HepG2 (cell line): Measurements from ENCODE around the gene CMTM1. TPM values are rescaled to one million over a fixed set of nuclear protein-coding genes. Genes with fewer than 3 reads are reported as not detected.

ENCODE experiments used
- ATAC-seq: fragments of 200-7000 bp; cut with Tn5 transposase; 3 replicates; pipeline ENCODE4 v1.9.1; 2020; ENCODE audit warnings: mild to moderate bottlenecking, moderate library complexity
- BruUV-seq: library from RNA; stranded (reverse); fragments of 400-500 nt; replicated peaks from 2 replicates; lab custom pipeline; 2021; lab: Mats Ljungman, UMichigan
- CTCF ChIA-PET: fragments of 300-600 bp; formaldehyde crosslinking; extraction: SDS; loops from one replicate; lab custom pipeline; 2021; ENCODE audit warnings: low total read pairs, inconsistent platforms, low intra/inter-chr PET ratio; lab: Yijun Ruan, JAX
- POLR2A ChIA-PET: fragments of 350-600 bp; sonication (Branson Sonifier 250); formaldehyde crosslinking; loops from one replicate; lab custom pipeline; 2020; ENCODE audit warnings: antibody characterized with exemption, inconsistent platforms; lab: Yijun Ruan, JAX
- DNase-seq: peaks from one replicate; pipeline ENCODE4 v3.0.0-alpha.2; 2015; ENCODE audit warnings: low spot score
- FAIRE-seq: peaks from 3 replicates; lab custom pipeline; 2011; peaks lifted over from hg19 to GRCh38; lab: Jason Lieb, UNC
- H2AFZ ChIP-seq: one replicate; pipeline ENCODE4 v1.6.1; 2011; ENCODE audit warnings: low read length, inconsistent platforms
- H3K27ac ChIP-seq: fragments of 300-600 bp; 3 replicates; pipeline ENCODE4 v1.8.0; 2011; ENCODE audit warnings: mixed run types, mild to moderate bottlenecking, mixed read lengths, low read length, inconsistent platforms; ENCODE audit not compliant: insufficient read depth; ENCODE audit errors: extremely low read length
- H3K27me3 ChIP-seq, 2 experiments: fragments of 200-600 bp in 1 of 2; 2 replicates in 1 of 2; 3 replicates in 1 of 2; pipeline versions ENCODE4 v1.6.0 to v1.8.0; 2011; ENCODE audit warnings: low read length in 2 of 2, mild to moderate bottlenecking in 2 of 2, moderate library complexity in 2 of 2, inconsistent platforms in 1 of 2; ENCODE audit not compliant: insufficient read depth in 2 of 2, control insufficient read depth in 1 of 2
- H3K36me3 ChIP-seq, 2 experiments: fragments of 200-600 bp in 1 of 2; replicated peaks in 1 of 2; 2 replicates in 1 of 2; 3 replicates in 1 of 2; pipeline versions ENCODE4 v1.5.1 to v1.8.0; 2011; ENCODE audit warnings: low read length in 2 of 2, inconsistent platforms in 1 of 2; ENCODE audit not compliant: insufficient read depth in 2 of 2, control insufficient read depth in 1 of 2
- H3K4me1 ChIP-seq: 2 replicates; pipeline ENCODE4 v1.5.1; 2012; ENCODE audit warnings: low read length, inconsistent platforms; ENCODE audit not compliant: insufficient read depth
- H3K4me2 ChIP-seq: 2 replicates; pipeline ENCODE4 v1.6.0; 2011; ENCODE audit warnings: low read depth, low read length, inconsistent platforms
- H3K4me3 ChIP-seq, 3 experiments: fragments of 200-600 bp in 1 of 3; sonication (generic), shearing (Covaris generic) in 1 of 3; replicated peaks in 1 of 3; 2 replicates each; pipeline ENCODE4 v1.5.1; 2011 to 2016; ENCODE audit warnings: low read length in 3 of 3, inconsistent platforms in 2 of 3, low read depth in 2 of 3, mild to moderate bottlenecking in 2 of 3, control low read depth in 1 of 3, mixed read lengths in 1 of 3; ENCODE audit not compliant: insufficient read depth in 1 of 3
- H3K79me2 ChIP-seq: one replicate; pipeline ENCODE4 v1.6.1; 2011; ENCODE audit warnings: low read length, inconsistent platforms; ENCODE audit not compliant: insufficient read depth
- H3K9ac ChIP-seq: 2 replicates; pipeline ENCODE4 v1.6.0; 2011; ENCODE audit warnings: mild to moderate bottlenecking, low read depth, low read length, inconsistent platforms; ENCODE audit not compliant: insufficient read depth
- H3K9me3 ChIP-seq: 2 replicates; pipeline ENCODE4 v1.5.1; 2012; ENCODE audit warnings: mild to moderate bottlenecking, low read length
- H4K20me1 ChIP-seq: 2 replicates; pipeline ENCODE4 v1.6.0; 2011; ENCODE audit warnings: inconsistent platforms, mild to moderate bottlenecking, low read length, moderate library complexity; ENCODE audit not compliant: insufficient read depth
- CCAR2 ChIP-seq: fragments of 200-400 bp; formaldehyde crosslinking; optimal IDR thresholded peaks from 2 replicates; pipeline ENCODE3; 2018; ENCODE audit warnings: low read depth, mild to moderate bottlenecking, low read length, moderate library complexity
- CHD4 ChIP-seq: fragments of 200-600 bp; sonication (generic); IDR thresholded peaks from 2 replicates; pipeline ENCODE4 v1.7.0; 2017; ENCODE audit warnings: mild to moderate bottlenecking, low read length, borderline replicate concordance
- CREM ChIP-seq, 2 experiments: sonication (generic) in 1 of 2; formaldehyde crosslinking in 1 of 2; IDR thresholded peaks; 2 replicates each; pipeline versions ENCODE4 v1.4.0 to v1.6.1; 2016 to 2020; ENCODE audit warnings: antibody characterized with exemption in 1 of 2, mild to moderate bottlenecking in 1 of 2, missing genetic modification reagents in 1 of 2
- MTA1 ChIP-seq: sonication (generic); formaldehyde crosslinking; IDR thresholded peaks from 2 replicates; pipeline ENCODE4 v1.4.0; 2020; ENCODE audit warnings: missing genetic modification reagents, mild to moderate bottlenecking, borderline replicate concordance
- NR2C2 ChIP-seq: sonication (generic); formaldehyde crosslinking; IDR thresholded peaks from 2 replicates; pipeline ENCODE4 v1.4.0; 2020; ENCODE audit warnings: missing genetic modification reagents, mild to moderate bottlenecking, moderate library complexity, borderline replicate concordance
- REPIN1 ChIP-seq: sonication (generic); formaldehyde crosslinking; IDR thresholded peaks from 2 replicates; pipeline ENCODE4 v1.8.0; 2022; ENCODE audit warnings: missing genetic modification reagents, low read depth, mild to moderate bottlenecking, borderline replicate concordance
- ZBTB49 ChIP-seq: sonication (generic); formaldehyde crosslinking; IDR thresholded peaks from 2 replicates; pipeline ENCODE4 v1.4.0; 2020; ENCODE audit warnings: missing genetic modification reagents, borderline replicate concordance
- ZNF10 ChIP-seq: sonication (generic); formaldehyde crosslinking; IDR thresholded peaks from 2 replicates; pipeline ENCODE4 v1.4.0; 2020; ENCODE audit warnings: mild to moderate bottlenecking, low read depth, missing genetic modification reagents, borderline replicate concordance
- ZNF674 ChIP-seq: sonication (generic); formaldehyde crosslinking; IDR thresholded peaks from 2 replicates; pipeline ENCODE4 v1.5.0; 2020; ENCODE audit warnings: low read depth, mild to moderate bottlenecking, missing genetic modification reagents
- ZNF768 ChIP-seq: sonication (generic); formaldehyde crosslinking; IDR thresholded peaks from 2 replicates; pipeline ENCODE4 v1.4.0; 2020; ENCODE audit warnings: missing genetic modification reagents
- ZNF776 ChIP-seq: sonication (generic); formaldehyde crosslinking; IDR thresholded peaks from 2 replicates; pipeline ENCODE4 v1.4.0; 2020; ENCODE audit warnings: mild to moderate bottlenecking, missing genetic modification reagents
- ZSCAN21 ChIP-seq: sonication (generic); formaldehyde crosslinking; IDR thresholded peaks from 2 replicates; pipeline ENCODE4 v1.8.0; 2022; ENCODE audit warnings: mild to moderate bottlenecking, missing genetic modification reagents, moderate library complexity, borderline replicate concordance
- WGBS: methylation state at CpG from one replicate; pipeline ENCODE4 v1.1.6; 2017; ENCODE audit warnings: low lambda C conversion rate; 5-methylcytosine and 5-hydroxymethylcytosine counted together
- in situ Hi-C: cut with HindIII; loops from 2 replicates; pipeline ENCODE4 v1.10.0; 2017; ENCODE audit warnings: low pct_unique_long_range_greater_than_20kb; ENCODE audit not compliant: extremely low pct_ligation_motif_present
- intact Hi-C: fragments of 100-400 bp; cut with micrococcal nuclease; formaldehyde crosslinking; loops from one replicate; pipeline ENCODE4 v1.10.0; 2022; ENCODE audit not compliant: unreplicated experiment
- polyA plus RNA-seq, 8 experiments: library from polyadenylated mRNA; depleted of rRNA in 3 of 8; stranded (reverse) in 7 of 8; unstranded in 1 of 8; fragments of >200 nt; fragmentation: Illumina TruSeq in 4 of 8; extraction: Trizol in 4 of 8; gene quantifications; 2 replicates each; pipeline versions ENCODE4 v1.2.1 to v1.2.3, GENCODE V29; 2011 to 2016; ENCODE audit warnings: low read depth in 4 of 8, missing spikeins in 1 of 8, mixed read lengths in 1 of 8; ENCODE audit not compliant: insufficient read depth in 1 of 8
- total RNA-seq, 5 experiments: library from RNA; depleted of rRNA; stranded (reverse); fragments of >200 nt; fragmentation: Illumina TruSeq; extraction: Trizol; gene quantifications; 2 replicates each; pipeline ENCODE4 v1.2.3, GENCODE V29; 2016; ENCODE audit warnings: low read depth in 1 of 5
- TF ChIP-seq, protein P1 (sequence below): sonication (generic); formaldehyde crosslinking; IDR thresholded peaks from 2 replicates; pipeline ENCODE4 v1.4.0; 2020; ENCODE audit warnings: missing genetic modification reagents
- TF ChIP-seq, protein P2 (sequence below): sonication (generic); formaldehyde crosslinking; IDR thresholded peaks from 2 replicates; pipeline ENCODE4 v1.4.0; 2020; ENCODE audit warnings: missing genetic modification reagents, borderline replicate concordance
- TF ChIP-seq, protein P3 (sequence below): sonication (generic); formaldehyde crosslinking; IDR thresholded peaks from 2 replicates; pipeline ENCODE4 v1.9.0; 2021; ENCODE audit warnings: missing genetic modification reagents, borderline replicate concordance

The CMTM1 gene
- total and polyA plus RNA-seq, 2 of the 13 experiments (the other 11 are each of a cell fraction or from before 2014, with no cell fraction given) = 1.7 to 2.9 TPM

DNA sequence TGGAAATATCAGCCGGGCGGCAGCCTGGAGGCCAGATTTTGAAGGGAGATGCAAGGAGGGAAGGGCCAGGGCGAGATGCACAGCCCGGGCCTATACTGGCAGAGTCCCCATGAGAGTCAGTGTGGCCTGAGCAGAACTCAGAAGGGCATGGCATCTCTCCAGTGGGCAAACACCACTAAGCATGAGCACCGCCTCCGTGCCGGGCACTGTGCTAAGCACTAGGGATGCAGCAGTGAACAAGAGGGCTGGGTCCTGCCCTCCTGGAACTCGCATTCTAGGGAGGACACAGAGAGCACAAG lies 49.8 kb upstream of the CMTM1 start:
- ChIA-PET POLR2A (interaction anchor here (1.7 kb wide), 1 partner anchor 88 kb away, joined by 9 read pairs; the partner anchor contains the start of gene CMTM3), CTCF (no interaction called here)
- H3K9ac ChIP-seq = peak overlapping the region; percentile 43
- FAIRE-seq = no peak
- ATAC-seq = peak; percentile 57
- peak overlapping the region; percentile 99 for H3K27ac ChIP-seq
- H3K27me3 ChIP-seq = no peaks in the 10 kb centered on the region
- peaks cover 2 to 6% of the 10 kb centered on the region in 2 experiments; a peak in 3 of 5 replicates for H3K36me3 ChIP-seq
- DNase-seq = no peak
- no peak overlapping the region for H2AFZ ChIP-seq
- H3K9me3 ChIP-seq = no peaks in the 10 kb centered on the region
- H4K20me1 ChIP-seq = no peaks in the 10 kb centered on the region
- intact Hi-C loops (loop anchor here (2.0 kb wide), 2 partner anchors 34 to 88 kb away; partner anchors contain the start of gene CMTM3), in situ Hi-C loops (no loop called here)
- WGBS = 51% methylated on average over 8 of the region's 8 CpGs
- peak overlapping the region; percentile 30 for H3K4me2 ChIP-seq
- peak overlapping the region in 1 of 3 experiments; percentile 67; a peak in 1 of 6 replicates for H3K4me3 ChIP-seq
- H3K79me2 ChIP-seq = no peaks in the 10 kb centered on the region
- peaks cover 66% of the 10 kb centered on the region for H3K4me1 ChIP-seq
- TSS peak; percentile 49 for BruUV-seq
- TF ChIP-seq CHD4 = peak; percentile 63; the same call in 1 of the 2 replicates
- TF ChIP-seq, protein P1, sequence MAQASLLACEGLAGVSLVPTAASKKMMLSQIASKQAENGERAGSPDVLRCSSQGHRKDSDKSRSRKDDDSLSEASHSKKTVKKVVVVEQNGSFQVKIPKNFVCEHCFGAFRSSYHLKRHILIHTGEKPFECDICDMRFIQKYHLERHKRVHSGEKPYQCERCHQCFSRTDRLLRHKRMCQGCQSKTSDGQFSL (CRISPR knock-in tag) = no peak
- TF ChIP-seq ZNF768 (CRISPR knock-in tag) = peak; percentile 70
- TF ChIP-seq REPIN1 (CRISPR knock-in tag) = no peak
- TF ChIP-seq CREM (IDR thresholded peaks at IDR 0.05) = no peak
- no peak for TF ChIP-seq CREM (CRISPR knock-in tag; IDR thresholded peaks at IDR 0.05)
- TF ChIP-seq CCAR2 = no peak
- no peak for TF ChIP-seq ZNF10 (CRISPR knock-in tag)
- TF ChIP-seq, protein P2, sequence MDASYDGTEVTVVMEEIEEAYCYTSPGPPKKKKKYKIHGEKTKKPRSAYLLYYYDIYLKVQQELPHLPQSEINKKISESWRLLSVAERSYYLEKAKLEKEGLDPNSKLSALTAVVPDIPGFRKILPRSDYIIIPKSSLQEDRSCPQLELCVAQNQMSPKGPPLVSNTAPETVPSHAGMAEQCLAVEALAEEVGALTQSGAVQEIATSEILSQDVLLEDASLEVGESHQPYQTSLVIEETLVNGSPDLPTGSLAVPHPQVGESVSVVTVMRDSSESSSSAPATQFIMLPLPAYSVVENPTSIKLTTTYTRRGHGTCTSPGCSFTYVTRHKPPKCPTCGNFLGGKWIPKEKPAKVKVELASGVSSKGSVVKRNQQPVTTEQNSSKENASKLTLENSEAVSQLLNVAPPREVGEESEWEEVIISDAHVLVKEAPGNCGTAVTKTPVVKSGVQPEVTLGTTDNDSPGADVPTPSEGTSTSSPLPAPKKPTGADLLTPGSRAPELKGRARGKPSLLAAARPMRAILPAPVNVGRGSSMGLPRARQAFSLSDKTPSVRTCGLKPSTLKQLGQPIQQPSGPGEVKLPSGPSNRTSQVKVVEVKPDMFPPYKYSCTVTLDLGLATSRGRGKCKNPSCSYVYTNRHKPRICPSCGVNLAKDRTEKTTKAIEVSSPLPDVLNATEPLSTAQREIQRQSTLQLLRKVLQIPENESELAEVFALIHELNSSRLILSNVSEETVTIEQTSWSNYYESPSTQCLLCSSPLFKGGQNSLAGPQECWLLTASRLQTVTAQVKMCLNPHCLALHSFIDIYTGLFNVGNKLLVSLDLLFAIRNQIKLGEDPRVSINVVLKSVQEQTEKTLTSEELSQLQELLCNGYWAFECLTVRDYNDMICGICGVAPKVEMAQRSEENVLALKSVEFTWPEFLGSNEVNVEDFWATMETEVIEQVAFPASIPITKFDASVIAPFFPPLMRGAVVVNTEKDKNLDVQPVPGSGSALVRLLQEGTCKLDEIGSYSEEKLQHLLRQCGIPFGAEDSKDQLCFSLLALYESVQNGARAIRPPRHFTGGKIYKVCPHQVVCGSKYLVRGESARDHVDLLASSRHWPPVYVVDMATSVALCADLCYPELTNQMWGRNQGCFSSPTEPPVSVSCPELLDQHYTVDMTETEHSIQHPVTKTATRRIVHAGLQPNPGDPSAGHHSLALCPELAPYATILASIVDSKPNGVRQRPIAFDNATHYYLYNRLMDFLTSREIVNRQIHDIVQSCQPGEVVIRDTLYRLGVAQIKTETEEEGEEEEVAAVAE (CRISPR knock-in tag) = no peak
- TF ChIP-seq MTA1 = no peak
- no peak for TF ChIP-seq NR2C2
- TF ChIP-seq ZSCAN21 (CRISPR knock-in tag) = peak; percentile 98
- no peak for TF ChIP-seq ZNF674 (CRISPR knock-in tag)
- TF ChIP-seq, protein P3, sequence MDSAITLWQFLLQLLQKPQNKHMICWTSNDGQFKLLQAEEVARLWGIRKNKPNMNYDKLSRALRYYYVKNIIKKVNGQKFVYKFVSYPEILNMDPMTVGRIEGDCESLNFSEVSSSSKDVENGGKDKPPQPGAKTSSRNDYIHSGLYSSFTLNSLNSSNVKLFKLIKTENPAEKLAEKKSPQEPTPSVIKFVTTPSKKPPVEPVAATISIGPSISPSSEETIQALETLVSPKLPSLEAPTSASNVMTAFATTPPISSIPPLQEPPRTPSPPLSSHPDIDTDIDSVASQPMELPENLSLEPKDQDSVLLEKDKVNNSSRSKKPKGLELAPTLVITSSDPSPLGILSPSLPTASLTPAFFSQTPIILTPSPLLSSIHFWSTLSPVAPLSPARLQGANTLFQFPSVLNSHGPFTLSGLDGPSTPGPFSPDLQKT (CRISPR knock-in tag) = no peak
- no peak for TF ChIP-seq ZNF776 (CRISPR knock-in tag)
- TF ChIP-seq ZBTB49 = 0 out of 2 replicates have a peak, but pooled peaks have one; percentile 6
